ENCODE data around the gene B4GALNT4. TPM values are rescaled to one million over a fixed set of nuclear protein-coding genes. Genes with fewer than 3 reads are reported as not detected.

The B4GALNT4 gene
- total and polyA plus RNA-seq, 4 donors: 0.15 to 0.42 (median 0.42) TPM; not detected in 1

DNA sequence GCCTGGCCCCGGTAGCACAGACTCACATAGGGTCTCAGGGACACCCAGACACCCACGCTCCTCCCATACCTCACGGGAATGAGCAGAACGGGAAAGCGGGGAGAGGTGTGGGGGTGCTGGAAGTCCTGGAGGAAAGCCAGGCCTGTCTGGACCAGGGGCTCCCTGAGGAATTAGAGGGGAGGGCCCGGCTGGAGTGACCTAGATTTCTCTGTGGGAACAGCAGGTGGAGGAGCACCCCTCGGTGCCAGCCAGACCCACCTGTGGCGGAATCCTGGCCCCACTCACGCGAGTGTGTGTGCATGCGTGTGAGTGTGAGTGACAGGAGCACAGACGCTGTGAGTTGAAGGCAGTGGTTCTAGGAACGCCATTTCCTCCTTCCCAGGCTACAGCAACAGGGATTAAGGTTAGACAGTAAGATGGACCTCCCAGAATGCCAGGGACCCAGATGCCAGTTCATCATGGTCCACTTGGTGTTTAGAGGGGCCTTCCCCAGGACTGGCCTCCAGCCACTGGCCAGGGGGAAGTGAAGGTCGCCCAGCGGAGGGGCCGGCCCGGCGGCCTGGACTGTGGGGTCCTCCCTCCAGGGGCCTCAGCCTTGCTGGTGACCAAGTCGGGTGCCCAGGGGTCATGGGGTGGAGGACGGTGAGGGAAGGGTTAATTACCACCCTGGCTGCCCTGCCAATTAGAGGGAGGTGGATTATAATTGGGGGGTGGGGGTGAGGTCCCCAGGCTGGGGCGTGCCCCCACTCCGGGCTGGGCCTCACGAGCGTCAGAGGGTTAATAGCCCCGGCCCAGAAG is 25.8 kb downstream of the B4GALNT4 start:
- no peak overlapping the region for H3K4me3 ChIP-seq (ENCODE audit: low read depth in 1 of 3, low read length in 3 of 3)
- peaks cover 4 to 15% (median 8%) of the 10 kb centered on the region in 4 donors for H3K4me1 ChIP-seq (ENCODE audit: control insufficient read depth in 4 of 4, insufficient read depth in 4 of 4, low read length in 3 of 4)
- no peak overlapping the region for H3K9ac ChIP-seq (ENCODE audit: low read depth in 1 of 2, low read length in 2 of 2)
- H3K27me3 ChIP-seq (ENCODE audit: control insufficient read depth in 4 of 4, insufficient read depth in 4 of 4, low read length in 3 of 4): peaks cover 0 to 3% (median 0%) of the 10 kb centered on the region in 4 donors
- H3K27ac ChIP-seq (ENCODE audit: low read depth in 1 of 2, low read length in 2 of 2): no peak overlapping the region
- 81% methylated on average over 25 of the region's 25 CpGs for WGBS
- no peaks in the 10 kb centered on the region for H3K9me3 ChIP-seq (ENCODE audit: control insufficient read depth in 4 of 4, low read length in 3 of 4)
- no peak for DNase-seq (ENCODE audit: low spot score)
- TF ChIP-seq TAF1 (conservative IDR thresholded peaks at IDR 0.05) (no peak), NR2F2 (IDR thresholded peaks at IDR 0.05) (no peak), MAX (IDR thresholded peaks at IDR 0.05) (no peak)
- TF ChIP-seq, protein P1, sequence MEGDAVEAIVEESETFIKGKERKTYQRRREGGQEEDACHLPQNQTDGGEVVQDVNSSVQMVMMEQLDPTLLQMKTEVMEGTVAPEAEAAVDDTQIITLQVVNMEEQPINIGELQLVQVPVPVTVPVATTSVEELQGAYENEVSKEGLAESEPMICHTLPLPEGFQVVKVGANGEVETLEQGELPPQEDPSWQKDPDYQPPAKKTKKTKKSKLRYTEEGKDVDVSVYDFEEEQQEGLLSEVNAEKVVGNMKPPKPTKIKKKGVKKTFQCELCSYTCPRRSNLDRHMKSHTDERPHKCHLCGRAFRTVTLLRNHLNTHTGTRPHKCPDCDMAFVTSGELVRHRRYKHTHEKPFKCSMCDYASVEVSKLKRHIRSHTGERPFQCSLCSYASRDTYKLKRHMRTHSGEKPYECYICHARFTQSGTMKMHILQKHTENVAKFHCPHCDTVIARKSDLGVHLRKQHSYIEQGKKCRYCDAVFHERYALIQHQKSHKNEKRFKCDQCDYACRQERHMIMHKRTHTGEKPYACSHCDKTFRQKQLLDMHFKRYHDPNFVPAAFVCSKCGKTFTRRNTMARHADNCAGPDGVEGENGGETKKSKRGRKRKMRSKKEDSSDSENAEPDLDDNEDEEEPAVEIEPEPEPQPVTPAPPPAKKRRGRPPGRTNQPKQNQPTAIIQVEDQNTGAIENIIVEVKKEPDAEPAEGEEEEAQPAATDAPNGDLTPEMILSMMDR (IDR thresholded peaks at IDR 0.05; ENCODE audit: low read depth, low read length, missing input control): no peak
- no peaks in the 10 kb centered on the region for H3K36me3 ChIP-seq (ENCODE audit: control insufficient read depth in 4 of 4, insufficient read depth in 3 of 4, low read depth in 1 of 4, low read length in 3 of 4)

DNA sequence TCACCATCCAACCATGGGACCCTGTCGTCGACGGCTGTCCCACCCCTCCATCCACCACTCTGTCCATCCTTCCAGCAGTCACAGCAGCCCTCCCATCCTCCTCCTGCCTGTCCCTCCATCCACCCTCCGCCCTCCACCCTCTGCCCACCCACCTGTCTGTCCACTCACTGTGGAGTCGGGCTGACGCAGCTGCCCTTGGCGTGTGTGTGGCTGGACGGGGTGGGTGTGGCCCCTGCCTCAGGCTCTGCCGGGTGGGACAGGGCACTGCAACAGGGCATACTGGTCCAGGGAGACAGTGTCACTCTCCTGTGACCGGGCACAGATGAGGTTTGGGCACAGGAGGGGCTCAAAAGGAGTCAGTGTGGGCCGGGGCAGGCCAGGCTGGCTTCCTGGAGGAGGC is 26.6 kb downstream of the B4GALNT4 start:
- no peaks in the 10 kb centered on the region for H3K36me3 ChIP-seq (ENCODE audit: control insufficient read depth in 4 of 4, insufficient read depth in 3 of 4, low read depth in 1 of 4, low read length in 3 of 4)
- peaks cover 0 to 3% (median 0%) of the 10 kb centered on the region in 4 donors for H3K27me3 ChIP-seq (ENCODE audit: control insufficient read depth in 4 of 4, insufficient read depth in 4 of 4, low read length in 3 of 4)
- H3K27ac ChIP-seq (ENCODE audit: low read depth in 1 of 2, low read length in 2 of 2): no peak overlapping the region
- no peak overlapping the region for H3K4me3 ChIP-seq (ENCODE audit: low read depth in 1 of 3, low read length in 3 of 3)
- no peaks in the 10 kb centered on the region for H3K9me3 ChIP-seq (ENCODE audit: control insufficient read depth in 4 of 4, low read length in 3 of 4)
- no peak overlapping the region for H3K9ac ChIP-seq (ENCODE audit: low read depth in 1 of 2, low read length in 2 of 2)
- 83% methylated on average over 11 of the region's 11 CpGs for WGBS
- no peak for DNase-seq (ENCODE audit: low spot score)
- H3K4me1 ChIP-seq (ENCODE audit: control insufficient read depth in 4 of 4, insufficient read depth in 4 of 4, low read length in 3 of 4): peaks cover 4 to 15% (median 8%) of the 10 kb centered on the region in 4 donors
- TF ChIP-seq, protein P1 (IDR thresholded peaks at IDR 0.05; ENCODE audit: low read depth, low read length, missing input control): no peak
- no peak for TF ChIP-seq RAD21 (IDR thresholded peaks at IDR 0.05)
- no peak for TF ChIP-seq HNF4A (conservative IDR thresholded peaks at IDR 0.05)
- TF ChIP-seq YY1 (IDR thresholded peaks at IDR 0.05): no peak
- no peak for TF ChIP-seq MAX (IDR thresholded peaks at IDR 0.05)
- TF ChIP-seq FOXA2 (IDR thresholded peaks at IDR 0.05): no peak
- TF ChIP-seq, protein P2, sequence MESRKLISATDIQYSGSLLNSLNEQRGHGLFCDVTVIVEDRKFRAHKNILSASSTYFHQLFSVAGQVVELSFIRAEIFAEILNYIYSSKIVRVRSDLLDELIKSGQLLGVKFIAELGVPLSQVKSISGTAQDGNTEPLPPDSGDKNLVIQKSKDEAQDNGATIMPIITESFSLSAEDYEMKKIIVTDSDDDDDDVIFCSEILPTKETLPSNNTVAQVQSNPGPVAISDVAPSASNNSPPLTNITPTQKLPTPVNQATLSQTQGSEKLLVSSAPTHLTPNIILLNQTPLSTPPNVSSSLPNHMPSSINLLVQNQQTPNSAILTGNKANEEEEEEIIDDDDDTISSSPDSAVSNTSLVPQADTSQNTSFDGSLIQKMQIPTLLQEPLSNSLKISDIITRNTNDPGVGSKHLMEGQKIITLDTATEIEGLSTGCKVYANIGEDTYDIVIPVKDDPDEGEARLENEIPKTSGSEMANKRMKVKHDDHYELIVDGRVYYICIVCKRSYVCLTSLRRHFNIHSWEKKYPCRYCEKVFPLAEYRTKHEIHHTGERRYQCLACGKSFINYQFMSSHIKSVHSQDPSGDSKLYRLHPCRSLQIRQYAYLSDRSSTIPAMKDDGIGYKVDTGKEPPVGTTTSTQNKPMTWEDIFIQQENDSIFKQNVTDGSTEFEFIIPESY (IDR thresholded peaks at IDR 0.05): no peak
- TF ChIP-seq FOXA1 (IDR thresholded peaks at IDR 0.05): no peak
- no peak for TF ChIP-seq GABPA (IDR thresholded peaks at IDR 0.05 in 1 of 2, conservative IDR thresholded peaks at IDR 0.05 in 1 of 2)
- no peak for TF ChIP-seq EGR1 (IDR thresholded peaks at IDR 0.05; ENCODE audit: low read depth in 2 of 2)
- no peak for TF ChIP-seq NR2F2 (IDR thresholded peaks at IDR 0.05)
